Thoracic aorta (tissue), 2 donors: ENCODE measurements around the gene BRD3OS. TPM values are rescaled to one million over a fixed set of nuclear protein-coding genes. Genes with fewer than 3 reads are reported as not detected.

Experiments used
- ATAC-seq: fragments of 150-250 bp; one replicate; pipeline ENCODE4 v1.8.0; 2017; ENCODE audit warnings: low read depth; ENCODE audit not compliant: insufficient number of reproducible peaks, low FRiP score
- DNase-seq: peaks from one replicate; pipeline ENCODE4 v3.0.0-alpha.2; 2020; ENCODE audit warnings: low spot score
- H3K27ac ChIP-seq, 2 donors: fragments of 200-600 bp; sonication (generic); 1 replicate in 1 of 2; 2 replicates in 1 of 2; pipeline ENCODE4 v1.5.1; 2016; ENCODE audit warnings: mild to moderate bottlenecking in 2 of 2, moderate library complexity in 2 of 2
- H3K27me3 ChIP-seq: fragments of 200-600 bp; sonication (generic); replicated peaks from 2 replicates; pipeline ENCODE4 v1.6.0; 2016; ENCODE audit warnings: mild to moderate bottlenecking; ENCODE audit not compliant: insufficient read depth
- H3K36me3 ChIP-seq: fragments of 200-600 bp; sonication (generic); one replicate; pipeline ENCODE4 v1.5.1; 2016
- H3K4me1 ChIP-seq, 2 donors: fragments of 200-600 bp; sonication (generic); 1 replicate in 1 of 2; 2 replicates in 1 of 2; pipeline versions ENCODE4 v1.5.1 to v1.6.0; 2016; ENCODE audit warnings: low read depth in 2 of 2, mild to moderate bottlenecking in 1 of 2; ENCODE audit not compliant: control insufficient read depth in 1 of 2
- H3K4me3 ChIP-seq: fragments of 200-600 bp; sonication (generic); 2 replicates; pipeline ENCODE4 v1.5.1; 2016; ENCODE audit warnings: mild to moderate bottlenecking
- H3K9me3 ChIP-seq: fragments of 200-600 bp; sonication (generic); 2 replicates; pipeline ENCODE4 v1.5.1; 2016
- total RNA-seq, 2 donors: library from RNA; depleted of rRNA; stranded (reverse); fragments of >200 nt; gene quantifications; one replicate each; pipeline versions ENCODE4 v1.1.0 to v1.2.3, GENCODE V29; 2016
- TF ChIP-seq, protein P1 (sequence below): fragments of 200-600 bp; sonication (generic); IDR thresholded peaks from one replicate; pipeline ENCODE4 v1.5.1; 2019; ENCODE audit warnings: antibody characterized with exemption

The BRD3OS gene
- total RNA-seq, 2 donors from 2014 or later: 8.8 to 14.6 TPM

DNA sequence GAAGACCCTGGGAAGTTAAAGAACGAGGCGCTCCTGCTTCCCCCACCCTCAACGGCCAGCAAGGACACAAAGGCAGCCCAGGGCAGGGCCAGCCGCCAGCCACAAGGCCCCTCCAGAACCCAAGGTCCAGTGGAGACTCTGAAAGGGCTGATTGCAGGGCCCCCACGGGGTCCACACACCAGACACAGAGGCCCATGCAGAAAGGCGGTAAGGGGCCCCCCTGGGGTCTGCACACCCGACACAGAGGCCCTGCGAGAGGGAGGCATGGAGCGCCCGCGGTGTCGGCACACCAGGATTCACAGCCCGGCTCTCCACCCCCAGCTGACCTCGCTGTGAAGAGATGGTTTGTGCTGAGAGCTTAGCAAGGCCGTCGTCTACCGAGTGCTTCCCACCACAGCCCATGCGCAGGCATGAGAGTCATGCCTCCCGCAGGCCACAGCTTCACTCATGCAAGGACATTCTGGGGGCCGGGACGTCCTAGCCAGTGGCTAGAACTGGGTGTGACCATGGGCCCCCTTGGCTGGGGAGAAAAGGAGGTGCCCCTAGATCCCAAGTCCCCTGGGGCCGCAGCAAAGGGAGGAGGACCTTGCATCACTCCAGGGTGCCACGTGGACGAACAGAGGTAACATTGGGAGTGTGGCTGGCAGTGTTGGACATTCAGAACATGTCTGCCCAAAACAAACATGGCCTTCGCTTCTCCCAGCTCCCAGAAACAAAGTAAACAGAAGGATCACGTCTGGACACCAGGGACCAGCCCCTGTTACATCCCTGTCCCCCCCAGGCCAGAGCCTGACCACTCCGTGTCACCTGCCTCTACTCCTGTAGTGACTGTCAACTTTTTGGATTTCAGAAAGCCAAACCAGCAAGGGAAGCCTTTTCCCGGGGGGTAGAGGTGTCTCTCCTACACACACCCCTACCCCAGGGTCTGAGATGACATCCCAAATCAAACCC is 32.7 kb downstream of the BRD3OS start:
- DNase-seq: no peak
- Histone ChIP-seq H3K27me3 (no peaks in the 10 kb centered on the region), H3K4me1 (peaks cover 32 to 69% of the 10 kb centered on the region in 2 donors)

DNA sequence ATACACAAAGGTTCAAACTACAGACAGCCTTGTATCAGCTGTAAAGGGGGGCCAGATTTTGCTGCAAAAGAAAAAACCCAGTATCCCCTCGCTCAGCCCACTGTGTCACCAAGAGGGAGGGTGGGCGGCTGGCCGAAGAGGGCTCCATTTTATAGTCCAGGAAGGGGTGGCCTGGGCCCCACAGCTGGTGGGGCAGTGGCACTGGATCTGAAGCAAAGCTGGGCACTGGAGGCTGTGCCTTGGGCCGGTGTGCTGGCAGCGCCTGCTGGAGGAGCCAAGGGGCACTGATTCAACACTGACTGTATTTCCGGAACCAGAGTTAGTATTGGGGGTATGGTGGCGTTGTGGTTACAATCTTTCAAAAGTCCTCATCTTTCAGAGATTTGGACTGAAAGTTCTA is 33.4 kb downstream of the BRD3OS start:
- no peak overlapping the region for H3K27ac ChIP-seq
- peaks cover 38 to 76% of the 10 kb centered on the region in 2 donors for H3K4me1 ChIP-seq
- ATAC-seq (no peak), DNase-seq (no peak)
- no peak overlapping the region for H3K4me3 ChIP-seq
- TF ChIP-seq, protein P1, sequence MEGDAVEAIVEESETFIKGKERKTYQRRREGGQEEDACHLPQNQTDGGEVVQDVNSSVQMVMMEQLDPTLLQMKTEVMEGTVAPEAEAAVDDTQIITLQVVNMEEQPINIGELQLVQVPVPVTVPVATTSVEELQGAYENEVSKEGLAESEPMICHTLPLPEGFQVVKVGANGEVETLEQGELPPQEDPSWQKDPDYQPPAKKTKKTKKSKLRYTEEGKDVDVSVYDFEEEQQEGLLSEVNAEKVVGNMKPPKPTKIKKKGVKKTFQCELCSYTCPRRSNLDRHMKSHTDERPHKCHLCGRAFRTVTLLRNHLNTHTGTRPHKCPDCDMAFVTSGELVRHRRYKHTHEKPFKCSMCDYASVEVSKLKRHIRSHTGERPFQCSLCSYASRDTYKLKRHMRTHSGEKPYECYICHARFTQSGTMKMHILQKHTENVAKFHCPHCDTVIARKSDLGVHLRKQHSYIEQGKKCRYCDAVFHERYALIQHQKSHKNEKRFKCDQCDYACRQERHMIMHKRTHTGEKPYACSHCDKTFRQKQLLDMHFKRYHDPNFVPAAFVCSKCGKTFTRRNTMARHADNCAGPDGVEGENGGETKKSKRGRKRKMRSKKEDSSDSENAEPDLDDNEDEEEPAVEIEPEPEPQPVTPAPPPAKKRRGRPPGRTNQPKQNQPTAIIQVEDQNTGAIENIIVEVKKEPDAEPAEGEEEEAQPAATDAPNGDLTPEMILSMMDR: no peak
- H3K27me3 ChIP-seq: no peaks in the 10 kb centered on the region
- H3K9me3 ChIP-seq: no peaks in the 10 kb centered on the region
- no peaks in the 10 kb centered on the region for H3K36me3 ChIP-seq

More for the DNA sequence above, 32.7 kb downstream of the BRD3OS start:
- no peak overlapping the region for H3K27ac ChIP-seq
- ATAC-seq: no peak
- H3K36me3 ChIP-seq: peaks cover 5% of the 10 kb centered on the region
- H3K9me3 ChIP-seq: no peaks in the 10 kb centered on the region
- TF ChIP-seq, protein P1: no peak
- no peak overlapping the region for H3K4me3 ChIP-seq

DNA sequence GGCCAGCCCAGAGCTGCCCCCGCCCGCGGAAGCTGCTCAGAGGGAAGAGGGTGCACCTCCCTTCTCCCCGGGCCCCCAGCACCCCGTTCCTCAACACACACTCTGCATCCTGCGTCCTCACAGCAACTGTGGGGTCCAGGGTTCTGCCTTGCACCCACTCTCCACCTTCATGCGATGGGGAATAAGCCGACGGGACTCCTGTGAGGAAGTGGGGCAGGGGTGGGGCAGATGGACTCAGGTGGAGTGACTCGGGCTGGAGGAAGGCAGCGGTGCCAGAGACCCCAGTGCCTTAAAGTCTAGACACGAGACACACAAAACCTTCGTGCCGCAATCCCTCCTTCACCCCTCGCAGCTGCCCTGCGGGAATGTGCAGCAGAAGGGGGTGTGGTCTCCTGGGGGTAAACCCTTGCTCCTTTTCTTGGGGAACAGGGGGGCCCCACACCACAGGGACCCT is 33.9 kb downstream of the BRD3OS start:
- no peaks in the 10 kb centered on the region for H3K27me3 ChIP-seq
- ATAC-seq (no peak), DNase-seq (no peak)
- no peak overlapping the region for H3K27ac ChIP-seq
- TF ChIP-seq, protein P1: no peak
- H3K4me1 ChIP-seq: peaks cover 40 to 81% of the 10 kb centered on the region in 2 donors
- no peaks in the 10 kb centered on the region for H3K36me3 ChIP-seq
- H3K9me3 ChIP-seq: no peaks in the 10 kb centered on the region
- no peak overlapping the region for H3K4me3 ChIP-seq

DNA sequence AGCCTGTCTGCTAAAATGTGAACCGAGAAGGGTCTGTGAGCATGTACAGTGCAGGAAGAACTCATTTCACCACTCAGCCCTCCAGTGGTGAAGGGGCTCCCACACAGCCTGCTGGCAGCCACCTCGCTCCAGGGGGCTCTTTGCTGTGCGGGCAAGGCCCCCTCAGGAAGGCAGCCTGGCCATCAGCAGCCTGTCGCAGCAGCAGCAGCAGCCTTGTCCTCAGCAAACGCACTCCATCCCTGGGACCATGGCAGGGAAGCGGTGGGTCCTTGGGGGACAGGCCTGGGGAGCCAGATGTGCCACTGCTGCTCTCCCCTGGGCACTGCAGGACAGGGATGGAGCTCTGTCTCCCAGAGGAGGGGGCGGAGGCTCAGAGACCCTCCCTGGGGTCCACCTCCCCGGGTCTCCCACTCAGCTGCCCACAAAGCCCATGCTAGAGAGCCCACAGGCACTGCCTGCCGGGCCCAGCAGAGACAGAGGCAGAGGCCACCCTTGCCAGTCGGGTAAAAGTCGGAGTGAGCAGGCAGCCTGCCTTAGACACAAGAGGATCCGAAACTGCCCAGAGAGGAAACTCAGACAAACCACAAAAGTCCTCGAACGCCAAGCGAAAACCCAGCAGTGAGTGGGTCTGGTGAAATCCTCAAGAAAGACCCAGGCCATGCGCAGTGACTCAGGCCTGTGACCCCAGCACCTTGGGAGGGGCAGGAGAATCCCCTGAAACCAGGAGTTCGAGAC is 34.5 kb downstream of the BRD3OS start:
- Histone ChIP-seq H3K9me3 (no peaks in the 10 kb centered on the region), H3K4me3 (no peak overlapping the region), H3K36me3 (no peaks in the 10 kb centered on the region), H3K4me1 (peaks cover 40 to 87% of the 10 kb centered on the region in 2 donors), H3K27me3 (no peaks in the 10 kb centered on the region), H3K27ac (no peak overlapping the region)
- no peak for ATAC-seq
- no peak for DNase-seq
- TF ChIP-seq, protein P1: no peak

DNA sequence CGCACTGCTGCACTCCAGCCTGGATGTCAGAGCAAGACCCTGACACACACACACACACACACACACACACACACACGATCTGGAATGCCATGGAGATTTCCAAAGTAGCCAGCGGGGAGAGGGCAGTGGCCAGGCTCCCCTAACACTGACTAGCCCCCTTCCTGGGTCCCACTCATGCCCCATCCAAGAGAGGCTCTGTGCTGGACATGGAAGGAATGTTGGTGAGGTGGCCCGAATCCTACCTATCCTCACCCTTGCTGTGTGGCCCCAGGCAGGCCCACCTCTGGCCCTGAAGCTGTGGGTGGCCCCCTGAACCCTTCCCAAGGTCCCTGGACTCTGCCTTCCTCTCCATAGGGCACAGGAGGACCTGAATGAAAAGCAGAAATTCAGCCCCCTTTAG is 35.3 kb downstream of the BRD3OS start:
- ATAC-seq (no peak), DNase-seq (no peak)
- Histone ChIP-seq H3K27me3 (no peaks in the 10 kb centered on the region), H3K9me3 (no peaks in the 10 kb centered on the region), H3K36me3 (no peaks in the 10 kb centered on the region), H3K4me1 (peaks cover 43 to 89% of the 10 kb centered on the region in 2 donors), H3K4me3 (no peak overlapping the region), H3K27ac (no peak overlapping the region)
- TF ChIP-seq, protein P1: no peak
